ENCODE measurements around the gene ST8SIA1.
A peak's percentile ranks its signal among the peaks of the same experiment; 100 is the strongest.

The ST8SIA1 gene

GRCh38 chr12:22283006-22283506 is 51.5 kb downstream of the ST8SIA1 start:
- no peak for DNase-seq (ENCODE audit: low spot score)

DNA sequence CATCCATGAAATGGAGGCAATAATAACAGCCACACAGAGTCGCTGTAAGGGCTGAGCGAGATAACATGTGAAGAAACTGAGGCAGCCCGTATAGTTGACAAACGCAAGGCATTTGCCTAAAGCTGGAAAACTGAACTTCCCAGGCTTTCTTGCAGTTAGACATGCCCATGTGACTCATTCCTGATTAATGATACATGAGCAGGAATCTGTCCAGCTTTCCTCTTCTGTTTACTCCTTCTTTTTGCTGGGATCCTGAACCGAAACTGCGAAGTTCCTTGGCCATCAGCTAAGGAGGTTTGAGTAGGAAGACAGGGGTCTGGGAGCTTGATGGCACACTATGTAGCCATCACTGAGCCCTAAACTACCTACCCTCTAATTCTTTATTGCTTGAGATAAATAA is 52.2 kb downstream of the ST8SIA1 start:
- DNase-seq (ENCODE audit: low spot score), result no peak

DNA sequence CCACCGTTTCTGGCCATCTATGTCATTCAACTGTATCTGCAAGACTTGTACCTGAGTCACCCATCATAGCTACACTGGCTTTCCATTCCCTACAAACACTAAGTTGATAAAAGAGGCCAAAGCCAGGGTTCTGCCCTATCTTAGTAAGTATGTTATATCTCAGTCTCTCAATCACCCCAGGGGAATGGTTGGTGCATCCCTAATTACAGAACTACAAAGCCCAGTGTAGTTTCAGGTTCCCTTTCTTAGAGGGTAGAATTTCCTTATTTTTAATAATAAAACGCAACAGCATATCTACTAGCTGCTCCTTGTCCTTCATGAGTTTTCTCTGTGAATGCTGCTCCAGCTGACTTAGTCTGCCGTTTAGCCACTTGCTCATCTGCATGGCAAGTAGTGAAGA is 57.6 kb downstream of the ST8SIA1 start:
- DNase-seq (ENCODE audit: low spot score), result no peak

DNA sequence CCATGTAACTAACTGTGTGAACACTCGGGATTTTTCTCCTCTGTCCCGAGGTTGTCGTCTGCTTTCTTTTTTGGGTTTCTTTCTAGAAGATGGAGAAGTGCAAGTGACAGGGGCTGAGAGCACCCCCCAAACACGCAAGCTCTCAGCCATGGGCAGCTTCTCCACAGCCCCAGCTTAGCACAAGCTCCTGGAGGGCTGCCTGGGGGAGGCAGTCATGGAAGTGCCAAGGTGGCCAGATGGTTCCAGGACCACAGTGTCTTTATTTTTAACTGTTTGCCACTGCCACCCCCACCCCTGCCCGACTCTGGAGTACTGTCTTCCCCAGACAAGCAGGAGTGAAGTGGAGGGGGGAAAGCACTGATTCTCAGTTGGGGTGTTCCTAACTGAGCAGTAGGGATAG is 58.2 kb downstream of the ST8SIA1 start:
- DNase-seq (ENCODE audit: low spot score), result no peak

DNA sequence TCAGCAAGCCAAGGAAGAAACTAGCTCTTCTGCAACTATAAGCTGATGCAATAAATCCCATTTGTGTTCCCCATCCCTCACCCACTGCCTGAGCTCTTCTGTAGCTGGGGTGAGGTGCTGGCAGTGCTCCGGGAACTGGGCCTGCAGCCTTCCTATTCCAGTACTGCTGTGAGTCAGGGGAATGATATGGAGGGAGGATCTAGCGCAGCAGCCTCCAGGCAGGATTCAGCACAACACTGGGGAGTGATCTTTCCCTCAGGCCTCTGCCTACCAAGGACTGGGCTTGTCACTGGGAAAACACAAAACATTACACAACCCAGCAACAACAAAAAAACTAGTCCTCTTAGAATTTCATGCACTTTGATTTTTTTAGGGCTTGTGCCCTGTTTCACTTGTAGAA is 58.7 kb downstream of the ST8SIA1 start:
- peak; percentile 60 for DNase-seq (ENCODE audit: low spot score)

DNA sequence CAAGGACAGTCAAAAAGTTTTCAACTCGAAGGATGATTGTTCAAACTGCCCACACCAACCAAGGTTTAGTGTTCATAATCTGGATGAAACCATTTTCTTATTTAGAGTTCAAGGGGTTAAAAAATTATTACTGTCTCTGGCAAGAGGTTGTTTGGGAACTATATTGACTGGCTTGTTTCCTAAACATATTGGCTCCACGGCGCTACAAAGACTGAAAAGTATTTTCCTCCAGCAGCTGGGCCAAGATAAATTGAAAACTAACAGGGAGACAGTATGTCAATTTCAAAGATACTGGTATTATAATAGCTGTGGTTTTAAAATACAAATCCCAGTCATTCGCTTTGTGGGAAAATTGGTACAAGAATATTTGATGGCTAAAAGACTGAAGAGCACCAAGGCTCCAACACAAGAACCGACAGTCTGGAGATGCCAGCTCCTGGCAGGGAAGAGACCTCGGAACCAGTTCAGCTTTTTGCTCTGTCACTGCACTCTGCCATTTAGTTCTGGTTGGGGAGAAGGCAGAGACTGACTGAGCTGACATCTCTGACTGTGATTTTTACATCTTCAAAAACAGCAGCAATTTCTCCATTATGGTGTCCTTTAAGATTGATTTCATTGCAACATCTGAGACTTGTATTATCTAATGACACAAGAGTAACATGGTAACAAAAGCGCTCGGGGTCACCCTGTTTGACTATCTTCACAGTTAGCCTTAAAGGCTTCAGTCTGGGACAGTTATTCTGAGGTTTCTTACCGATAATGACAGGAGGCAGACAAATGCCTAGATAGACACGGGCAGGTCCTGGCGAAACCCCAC is 62.0 kb downstream of the ST8SIA1 start:
- DNase-seq (ENCODE audit: low spot score), result no peak

- DNase-seq (ENCODE audit: low spot score), result no peak
Measured at GRCh38 chr12:22271023-22271422, 63.5 kb downstream of the ST8SIA1 start.

DNA sequence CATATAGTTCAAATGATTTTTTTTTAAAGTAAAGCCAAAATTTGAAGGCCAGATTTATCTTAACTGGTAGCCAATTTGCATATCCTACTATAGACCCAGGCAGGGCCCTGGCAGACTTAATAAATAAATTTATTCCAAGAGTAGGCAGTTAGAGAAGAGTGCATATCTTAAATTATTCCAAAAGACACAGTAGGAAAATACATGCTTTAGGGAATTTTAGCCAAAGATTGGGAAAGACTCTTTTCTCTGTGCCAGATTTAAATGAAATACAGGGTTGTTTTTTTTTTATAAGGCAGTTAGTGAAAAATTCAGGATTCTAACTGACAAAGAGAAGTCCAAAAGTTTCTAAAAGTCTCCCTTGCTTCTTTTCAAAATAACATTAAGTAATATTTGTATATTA is 65.5 kb downstream of the ST8SIA1 start:
- no peak for DNase-seq (ENCODE audit: low spot score)

- DNase-seq (ENCODE audit: low spot score), result no peak
Measured at GRCh38 chr12:22268406-22268805, 66.1 kb downstream of the ST8SIA1 start.

- DNase-seq (ENCODE audit: low spot score), result no peak
Measured at GRCh38 chr12:22266101-22266500, 68.4 kb downstream of the ST8SIA1 start.

- DNase-seq (ENCODE audit: low spot score), result no peak
Measured at GRCh38 chr12:22264380-22264779, 70.1 kb downstream of the ST8SIA1 start.

DNA sequence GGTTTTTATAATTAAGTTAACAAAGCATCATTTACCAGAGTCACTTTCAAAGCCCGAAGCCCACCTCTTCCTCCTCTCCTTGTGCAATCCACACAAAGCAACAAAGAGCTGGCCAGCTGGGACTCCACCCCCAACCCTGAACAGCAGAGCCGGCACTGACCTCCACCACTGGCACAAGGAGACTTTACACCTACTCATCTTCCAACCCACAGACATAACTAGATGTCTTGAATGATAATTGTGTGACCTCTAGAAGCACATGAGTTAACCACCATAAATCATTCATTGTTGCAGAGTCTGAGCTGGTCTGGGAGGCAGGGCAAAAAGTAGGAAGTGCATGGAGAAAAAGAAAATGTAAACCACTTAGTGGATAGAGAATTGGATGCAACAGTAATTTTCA is 72.2 kb downstream of the ST8SIA1 start:
- no peak for DNase-seq (ENCODE audit: low spot score)

DNA sequence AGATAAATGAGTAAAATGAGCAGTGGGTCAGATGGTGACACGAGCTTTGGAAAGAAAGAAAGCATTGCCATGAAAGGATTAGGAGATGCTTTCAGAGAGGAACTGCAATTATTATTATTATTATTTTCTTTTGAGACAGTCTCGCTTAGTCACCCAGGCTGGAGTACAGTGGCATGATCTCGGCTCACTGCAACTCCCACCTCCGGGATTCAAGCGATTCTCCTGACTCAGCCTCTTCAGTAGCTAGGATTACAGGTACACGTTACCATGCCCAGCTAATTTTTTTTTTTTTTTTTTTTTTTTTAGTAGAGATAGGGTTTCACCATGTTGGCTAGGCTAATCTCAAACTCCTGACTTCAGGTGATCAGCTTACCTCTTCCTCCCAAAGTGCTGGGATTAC is 77.4 kb downstream of the ST8SIA1 start:
- no peak for DNase-seq (ENCODE audit: low spot score)

- no peak for DNase-seq (ENCODE audit: low spot score)
Measured at GRCh38 chr12:22256605-22257004, 77.9 kb downstream of the ST8SIA1 start.

- DNase-seq (ENCODE audit: low spot score), result no peak
Measured at GRCh38 chr12:22256041-22256441, 78.5 kb downstream of the ST8SIA1 start.

DNA sequence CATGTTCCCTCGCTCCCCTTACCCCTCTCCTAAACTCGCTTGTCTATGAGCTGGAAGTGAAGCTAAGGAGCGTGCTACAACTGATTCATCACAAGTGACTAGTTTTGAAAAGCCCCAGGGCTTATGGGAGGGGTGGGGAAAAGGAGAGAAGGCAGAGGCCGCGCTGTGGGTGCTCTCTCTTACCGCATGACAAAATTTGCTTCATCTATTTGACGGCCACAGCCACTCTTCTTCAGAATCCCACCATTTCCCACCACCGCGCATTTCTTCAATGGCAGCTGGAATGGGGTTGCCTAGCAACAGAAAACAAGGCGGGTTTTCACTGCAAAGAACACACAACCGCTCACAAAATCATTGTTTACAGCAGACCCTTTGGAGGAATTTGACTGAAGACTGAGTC is 79.4 kb downstream of the ST8SIA1 start:
- peak; percentile 81 for DNase-seq (ENCODE audit: low spot score)

DNA sequence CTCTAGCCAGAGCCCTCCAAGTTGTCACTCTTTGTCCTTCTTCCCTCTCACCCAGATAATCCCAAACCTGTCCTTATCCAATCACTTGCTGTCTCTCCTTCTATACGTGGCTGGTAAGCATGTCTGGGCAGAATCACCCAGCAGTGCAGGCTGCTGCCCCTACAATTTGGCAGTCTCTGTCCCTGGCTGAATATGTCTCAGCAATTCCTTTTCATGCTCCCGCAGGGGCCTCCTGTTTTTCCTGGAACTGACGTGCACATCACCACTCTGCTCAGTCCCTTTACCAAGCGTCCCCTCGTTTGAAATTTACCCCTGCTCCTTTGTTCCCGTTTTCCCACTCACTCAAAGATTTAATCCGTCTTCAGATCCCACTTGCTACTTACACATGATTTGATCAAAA is 80.0 kb downstream of the ST8SIA1 start:
- no peak for DNase-seq (ENCODE audit: low spot score)

GRCh38 chr12:22252057-22252456 is 82.5 kb downstream of the ST8SIA1 start:
- DNase-seq (ENCODE audit: low spot score), result no peak

DNA sequence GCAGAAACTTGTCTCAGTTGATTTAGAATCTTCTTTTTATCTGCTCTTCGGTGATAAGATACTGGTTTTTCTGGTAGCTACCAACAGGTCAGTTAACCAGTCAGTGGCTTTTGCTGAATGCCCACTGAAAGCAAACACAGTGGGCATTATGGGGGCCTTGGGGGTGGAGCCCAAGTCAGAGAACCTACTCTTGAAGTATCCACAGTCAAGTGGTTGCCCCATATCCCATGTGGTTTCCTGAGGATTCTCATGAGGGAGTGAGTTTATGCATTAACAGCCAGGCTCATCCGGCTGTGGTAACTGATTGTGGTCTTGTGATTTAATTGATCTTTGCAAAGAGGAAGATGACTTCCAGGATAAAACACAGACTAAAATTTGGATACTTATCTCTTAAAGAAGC is 83.7 kb downstream of the ST8SIA1 start:
- no peak for DNase-seq (ENCODE audit: low spot score)

GRCh38 chr12:22248571-22249115 is 85.9 kb downstream of the ST8SIA1 start:
- DNase-seq (ENCODE audit: low spot score), result no peak

DNA sequence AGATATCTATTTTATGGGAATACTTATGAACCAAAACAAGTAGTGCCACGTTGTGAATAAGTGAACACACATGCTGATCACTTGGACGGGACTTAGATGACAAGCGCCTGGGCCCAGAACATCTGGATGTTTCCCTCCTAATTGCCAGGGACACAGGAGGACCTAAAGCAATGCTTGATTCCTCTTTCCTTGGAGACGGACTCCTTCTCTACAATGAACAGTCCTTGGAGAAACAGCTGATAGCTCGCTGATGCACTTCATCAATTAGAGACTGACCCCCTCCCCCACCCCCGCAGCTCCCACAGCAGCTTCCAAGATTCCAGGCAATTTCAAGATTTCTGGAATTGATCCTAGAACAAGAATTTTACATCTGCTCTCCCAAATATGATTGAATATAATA is 86.4 kb downstream of the ST8SIA1 start:
- no peak for DNase-seq (ENCODE audit: low spot score)

- DNase-seq (ENCODE audit: low spot score), result no peak
Measured at GRCh38 chr12:22246217-22246846, 88.2 kb downstream of the ST8SIA1 start.

- no peak for DNase-seq (ENCODE audit: low spot score)
Measured at GRCh38 chr12:22242726-22243125, 91.8 kb downstream of the ST8SIA1 start.

Measured in ecto neural progenitor cell (in vitro differentiated cells).